Colonic mucosa (tissue), 4 donors: Measurements from ENCODE around the gene ZNF536. TPM values are rescaled to one million over a fixed set of nuclear protein-coding genes. Genes with fewer than 3 reads are reported as not detected.

ENCODE experiments used
- DNase-seq: peaks from one replicate; pipeline ENCODE4 v3.0.0-alpha.2; 2020
- H3K27ac ChIP-seq: fragments of 200-600 bp; one replicate; pipeline ENCODE4 v1.8.0; 2021
- H3K27me3 ChIP-seq: fragments of 200-600 bp; one replicate; pipeline ENCODE4 v1.8.0; 2021
- H3K36me3 ChIP-seq: fragments of 200-600 bp; one replicate; pipeline ENCODE4 v1.8.0; 2021
- H3K4me1 ChIP-seq: fragments of 200-600 bp; one replicate; pipeline ENCODE4 v1.8.0; 2021; ENCODE audit warnings: mild to moderate bottlenecking
- H3K4me3 ChIP-seq: fragments of 200-600 bp; one replicate; pipeline ENCODE4 v1.8.0; 2021
- H3K9ac ChIP-seq, 2 donors: one replicate each; pipeline ENCODE4 v1.7.0; 2013; ENCODE audit warnings: control low read depth in 2 of 2, low read depth in 2 of 2, low read length in 2 of 2
- H3K9me3 ChIP-seq: fragments of 200-600 bp; one replicate; pipeline ENCODE4 v1.8.0; 2021
- CTCF ChIP-seq: fragments of 200-600 bp; IDR thresholded peaks from one replicate; pipeline ENCODE4 v1.8.0; 2022; ENCODE audit warnings: antibody characterized with exemption, mild to moderate bottlenecking
- intact Hi-C: fragments of 100-400 bp; cut with DNase I; formaldehyde crosslinking; loops from one replicate; pipeline ENCODE4 v1.14.1; 2022
- total RNA-seq, 2 donors: library from RNA; stranded (reverse); fragmentation: NEBNext Ultra II Directional in 1 of 2; extraction: Animal tissue kit (Norgen Biotek cat#: 25700) in 1 of 2; gene quantifications; one replicate each; pipeline ENCODE4 v1.2.1, GENCODE V29; 2021
- donor health status: healthy.
- donor health status: DM: no; HTN: no; CAD: no.
- donor health status: DM: no; HTN: no; CAD: no.

ZNF536 gene
- total RNA-seq, 2 donors from 2014 or later = 1.3 to 1.4 TPM

- Histone ChIP-seq H3K4me1 (no peaks in the 10 kb centered on the region), H3K4me3 (no peak overlapping the region), H3K36me3 (no peaks in the 10 kb centered on the region), H3K27me3 (no peaks in the 10 kb centered on the region), H3K9me3 (no peaks in the 10 kb centered on the region), H3K27ac (no peak overlapping the region), H3K9ac (no peak overlapping the region)
- DNase-seq = no peak
- intact Hi-C loops = no loop called here
- TF ChIP-seq CTCF = no peak
Observed at GRCh38 chr19:30555075-30555790, 183.0 kb downstream of the ZNF536 start.

- Histone ChIP-seq H3K4me3 (no peak overlapping the region), H3K27me3 (no peaks in the 10 kb centered on the region), H3K27ac (no peak overlapping the region), H3K9ac (no peak overlapping the region), H3K4me1 (no peaks in the 10 kb centered on the region), H3K9me3 (no peaks in the 10 kb centered on the region), H3K36me3 (no peaks in the 10 kb centered on the region)
- DNase-seq = no peak
- intact Hi-C loops = no loop called here
- no peak for TF ChIP-seq CTCF
Observed at GRCh38 chr19:30555791-30556110, 183.6 kb downstream of the ZNF536 start.

GRCh38 chr19:30556230-30556711 lies 184.1 kb downstream of the ZNF536 start:
- intact Hi-C loops = no loop called here

GRCh38 chr19:30557212-30557611 lies 185.0 kb downstream of the ZNF536 start:
- TF ChIP-seq CTCF = no peak
- Histone ChIP-seq H3K4me3 (no peak overlapping the region), H3K27ac (no peak overlapping the region), H3K9ac (no peak overlapping the region), H3K27me3 (no peaks in the 10 kb centered on the region), H3K9me3 (no peaks in the 10 kb centered on the region), H3K36me3 (no peaks in the 10 kb centered on the region), H3K4me1 (no peaks in the 10 kb centered on the region)
- no peak for DNase-seq
- intact Hi-C loops = no loop called here

More at GRCh38 chr19:30556230-30556711, 184.1 kb downstream of the ZNF536 start:
- H3K9ac ChIP-seq = no peak overlapping the region
- H3K27ac ChIP-seq = no peak overlapping the region
- no peaks in the 10 kb centered on the region for H3K9me3 ChIP-seq
- no peak for TF ChIP-seq CTCF
- H3K4me3 ChIP-seq = no peak overlapping the region
- H3K27me3 ChIP-seq = no peaks in the 10 kb centered on the region
- H3K4me1 ChIP-seq = no peaks in the 10 kb centered on the region
- no peak for DNase-seq
- no peaks in the 10 kb centered on the region for H3K36me3 ChIP-seq

GRCh38 chr19:30557927-30558557 lies 185.9 kb downstream of the ZNF536 start:
- Histone ChIP-seq H3K4me3 (no peak overlapping the region), H3K9ac (no peak overlapping the region), H3K4me1 (no peaks in the 10 kb centered on the region), H3K9me3 (no peaks in the 10 kb centered on the region), H3K27ac (no peak overlapping the region), H3K27me3 (no peaks in the 10 kb centered on the region), H3K36me3 (no peaks in the 10 kb centered on the region)
- TF ChIP-seq CTCF = no peak
- intact Hi-C loops = no loop called here
- no peak for DNase-seq
